ENCODE data around the gene HERPUD1. TPM values are rescaled to one million over a fixed set of nuclear protein-coding genes. Genes with fewer than 3 reads are reported as not detected.
"Not testable (repeated sequence)": the region's sequence is repeated elsewhere in the genome, so short reads cannot be mapped to it uniquely, and the experiment has no call there.

HERPUD1 gene
- total RNA-seq, 1 donor from 2014 or later, result 148 TPM

DNA sequence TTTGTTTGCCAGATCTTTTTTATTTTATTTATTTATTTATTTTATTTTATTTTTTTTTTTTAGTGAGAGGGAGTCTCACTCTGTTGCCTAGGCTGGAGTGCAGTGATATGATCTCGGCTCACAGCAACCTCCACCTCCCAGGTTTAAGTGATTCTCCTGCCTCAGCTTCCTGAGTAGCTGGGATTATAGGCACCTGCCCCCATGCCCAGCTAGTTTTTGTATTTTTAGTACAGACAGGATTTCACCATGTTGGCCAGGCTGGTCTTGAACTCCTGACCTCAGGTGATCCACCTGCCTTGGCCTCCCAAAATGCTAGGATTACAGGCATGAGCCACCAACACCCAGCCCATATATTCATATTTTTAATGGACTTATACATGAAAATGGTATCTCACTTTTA lies 60.5 kb downstream of the HERPUD1 start:
- intact Hi-C loops (cut with micrococcal nuclease), result not testable (repeated sequence)

DNA sequence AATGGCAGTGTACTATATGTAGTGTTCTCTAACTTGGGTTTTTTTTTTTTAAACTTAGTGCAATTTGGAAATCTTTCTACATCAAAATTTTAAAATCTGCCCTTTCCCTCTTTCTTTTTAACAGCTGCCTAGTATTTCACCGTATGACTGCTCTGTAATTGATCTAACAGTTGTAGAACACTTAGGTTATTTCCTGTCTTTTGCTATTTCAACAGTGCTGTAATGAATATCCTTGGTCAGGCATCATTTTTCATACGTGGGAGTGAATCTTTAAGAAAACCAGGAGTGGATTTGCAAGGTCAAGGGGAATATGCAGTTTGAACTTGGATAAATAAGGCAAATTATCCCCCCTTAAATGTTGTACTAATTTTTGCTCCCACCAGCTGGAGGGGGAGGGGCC lies 61.3 kb downstream of the HERPUD1 start:
- intact Hi-C loops (cut with micrococcal nuclease), result no loop called here

DNA sequence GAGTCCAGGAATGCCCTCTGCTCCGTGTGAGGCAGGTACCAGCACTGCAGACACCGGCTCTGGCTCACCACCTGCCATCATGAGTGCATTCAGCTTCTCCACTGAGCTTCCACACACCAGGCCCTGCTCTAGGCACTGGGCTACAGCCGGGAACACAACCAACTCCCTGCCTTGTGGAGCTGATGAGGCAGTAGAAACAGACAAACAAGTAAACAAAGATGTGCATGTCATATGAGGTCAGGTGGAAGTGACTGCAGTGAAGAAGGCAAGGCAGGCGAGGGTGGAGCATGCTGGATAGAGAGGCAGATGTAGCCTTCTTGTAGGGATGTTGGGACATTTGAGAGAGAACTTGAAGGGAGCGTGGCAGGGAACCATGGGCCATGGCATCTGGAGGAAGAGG lies 62.4 kb downstream of the HERPUD1 start:
- intact Hi-C loops (cut with micrococcal nuclease), result no loop called here

Other genes starting within 250 kb of the HERPUD1 start
- 61.4 and 64.6 TPM in 2 replicates for gene MT1X, start 249.7 kb upstream of the HERPUD1 start, total RNA-seq
- 97.2 and 101 TPM in 2 replicates for gene NUP93, start 202.0 kb upstream of the HERPUD1 start, total RNA-seq
- gene SLC12A3, start 66.9 kb upstream of the HERPUD1 start, total RNA-seq, result not detected in 2 replicates
- not detected in 2 replicates for gene CETP, start 29.8 kb downstream of the HERPUD1 start, total RNA-seq
- gene NLRC5, start 57.4 kb downstream of the HERPUD1 start, total RNA-seq, result 368 and 375 TPM in 2 replicates
- 3.9 and 5.8 TPM in 2 replicates for gene CPNE2, start 160.4 kb downstream of the HERPUD1 start, total RNA-seq